HG02885 (cell line): Measurements from ENCODE around the gene GRIK2.
A peak's percentile ranks its signal among the peaks of the same experiment; 100 is the strongest.

ENCODE experiments used
- ATAC-seq: cut with Tn5 transposase; IDR thresholded peaks from one replicate; pipeline ENCODE4 v1.9.1; 2021; ENCODE audit warnings: mild to moderate bottlenecking; ENCODE audit not compliant: unreplicated experiment, poor library complexity

GRIK2 gene

GRCh38 chr6:101451981-101452380 is 58.5 kb downstream of the GRIK2 start:
- no peak for ATAC-seq

DNA sequence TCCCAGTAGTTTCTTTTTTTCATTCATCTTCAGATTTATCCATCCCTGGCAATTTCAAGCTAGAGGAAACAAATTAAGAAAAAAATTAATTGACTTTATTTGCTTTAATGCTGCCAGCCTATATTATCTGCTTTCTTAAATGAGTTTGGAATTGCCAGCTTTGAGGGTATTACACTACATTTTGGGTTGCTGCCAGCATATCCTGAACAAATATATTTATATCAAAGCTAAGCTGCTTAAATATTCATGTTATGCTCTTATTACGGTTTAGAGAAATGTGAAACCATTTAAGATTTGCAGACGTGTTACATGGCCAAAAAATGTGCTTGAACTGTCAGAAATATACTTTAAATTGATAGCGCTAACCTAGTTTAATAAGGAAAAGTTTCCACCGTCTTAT is 59.7 kb downstream of the GRIK2 start:
- ATAC-seq: no peak

GRCh38 chr6:101454106-101454676 is 60.7 kb downstream of the GRIK2 start:
- no peak for ATAC-seq

- ATAC-seq: no peak
Observed at GRCh38 chr6:101458336-101458735, 64.8 kb downstream of the GRIK2 start.

DNA sequence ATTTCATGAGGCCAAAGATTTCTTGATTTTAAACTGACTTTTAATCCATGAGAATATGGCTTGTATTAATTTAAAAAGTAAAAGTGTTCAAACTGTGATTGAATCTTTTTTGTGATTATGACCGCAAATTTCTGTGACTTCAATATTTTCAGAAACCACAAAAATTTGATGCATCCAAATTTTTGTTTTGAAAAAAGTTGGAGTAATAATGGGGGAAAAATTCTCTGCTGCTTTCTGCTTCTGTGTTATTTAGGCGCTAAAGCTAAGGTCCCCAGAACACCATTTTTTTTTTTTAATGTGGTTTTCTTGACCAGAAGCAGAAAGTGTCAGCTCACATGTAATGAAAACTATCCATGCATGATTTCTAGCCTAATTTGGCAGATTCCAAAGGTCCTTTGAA is 65.3 kb downstream of the GRIK2 start:
- ATAC-seq: no peak

- ATAC-seq: no peak
Observed at GRCh38 chr6:101462576-101462975, 69.1 kb downstream of the GRIK2 start.

DNA sequence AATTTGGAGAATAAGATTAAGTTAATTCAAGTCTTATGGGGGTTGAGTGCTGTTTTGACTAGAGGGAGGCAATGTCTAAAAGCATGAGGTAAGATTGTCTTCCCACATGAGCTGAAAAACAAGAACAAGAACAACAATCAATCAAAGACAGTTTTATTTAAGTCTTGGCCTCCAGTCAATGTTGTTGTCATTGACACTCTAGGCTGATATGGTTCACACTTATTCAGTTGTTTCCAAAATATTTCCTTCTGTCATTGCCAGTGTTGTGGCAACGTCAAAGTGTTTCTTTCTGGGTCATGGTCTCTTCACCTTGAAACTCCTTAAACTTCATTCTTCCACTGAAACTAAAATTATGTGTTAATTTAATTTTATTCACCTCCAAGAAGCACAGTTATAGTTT is 72.4 kb downstream of the GRIK2 start:
- no peak for ATAC-seq

DNA sequence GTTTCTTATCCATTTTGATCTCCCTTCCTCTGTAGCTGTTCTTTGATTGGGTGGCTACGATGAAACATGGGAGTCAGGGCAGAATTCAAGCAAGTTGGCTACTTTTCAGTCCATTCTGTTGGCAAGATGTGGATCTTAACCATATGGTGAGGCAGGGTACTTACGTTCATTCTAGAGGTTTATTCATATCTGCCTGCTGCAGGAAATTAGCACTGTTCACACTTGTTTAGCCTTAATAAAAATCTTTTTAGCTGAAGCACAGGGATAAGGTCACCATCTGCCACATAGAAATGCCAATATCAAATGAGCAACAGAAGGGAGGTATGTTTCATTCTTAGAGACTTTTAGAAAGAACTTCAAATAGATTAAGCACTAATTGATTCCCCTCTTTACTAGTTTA is 83.9 kb downstream of the GRIK2 start:
- ATAC-seq: no peak

- no peak for ATAC-seq
Observed at GRCh38 chr6:101478891-101479290, 85.4 kb downstream of the GRIK2 start.

DNA sequence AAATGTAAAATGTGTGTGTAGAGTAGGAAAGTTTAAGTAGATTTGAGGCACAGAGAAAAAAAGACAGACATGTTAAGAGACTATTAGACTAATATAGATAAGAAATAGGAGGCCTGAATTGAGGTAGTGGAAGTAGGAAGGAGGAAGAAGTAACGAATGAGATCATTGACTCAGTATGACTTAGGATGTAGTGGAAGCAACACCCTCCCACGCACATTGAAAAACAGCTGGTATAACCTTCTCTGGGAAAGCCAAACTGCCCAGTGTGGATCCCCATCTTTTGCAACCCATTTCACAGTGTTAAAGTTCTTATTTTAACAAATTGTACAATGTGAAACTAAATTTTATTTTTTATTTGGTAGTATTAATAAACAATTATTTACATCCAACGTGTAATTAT is 89.1 kb downstream of the GRIK2 start:
- no peak for ATAC-seq

GRCh38 chr6:101484781-101485180 is 91.3 kb downstream of the GRIK2 start:
- no peak for ATAC-seq

DNA sequence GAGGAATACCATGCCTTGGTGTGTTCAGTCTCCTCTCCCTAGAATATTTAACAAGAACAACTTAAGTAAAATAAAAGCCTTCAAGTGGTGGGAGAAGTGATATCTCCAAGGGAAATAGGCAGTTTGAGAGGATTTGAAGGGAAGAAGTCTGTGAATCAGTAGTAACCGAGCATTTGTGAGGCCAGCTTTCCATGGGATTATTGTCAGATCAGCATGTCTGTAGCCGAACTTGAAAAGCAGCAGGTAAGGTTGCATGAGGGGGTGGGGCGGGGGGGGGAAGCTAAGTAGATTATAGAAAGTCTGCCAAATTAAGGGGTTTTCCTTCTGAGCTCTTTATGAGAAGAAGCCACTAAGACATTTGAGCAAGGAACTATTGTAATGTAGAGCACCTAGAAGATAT is 92.6 kb downstream of the GRIK2 start:
- ATAC-seq: no peak

DNA sequence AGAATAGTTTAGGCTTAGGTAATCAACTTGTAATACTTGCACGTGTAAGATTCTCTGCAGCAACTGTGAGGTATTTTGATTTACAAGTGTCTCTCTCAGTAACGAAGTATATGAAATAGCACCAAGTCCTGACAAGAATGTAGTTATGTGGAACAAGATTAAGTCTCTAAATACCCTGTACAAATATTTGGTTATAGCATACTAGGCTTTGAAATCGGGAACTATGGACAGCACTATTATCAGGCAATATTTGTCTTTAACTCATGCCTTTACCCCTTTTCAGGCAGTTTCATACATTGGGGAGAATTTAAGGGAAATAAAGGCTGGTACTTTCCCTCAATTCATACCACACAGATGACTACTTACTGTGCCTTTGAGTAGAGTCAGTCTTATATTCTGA is 93.2 kb downstream of the GRIK2 start:
- no peak for ATAC-seq

DNA sequence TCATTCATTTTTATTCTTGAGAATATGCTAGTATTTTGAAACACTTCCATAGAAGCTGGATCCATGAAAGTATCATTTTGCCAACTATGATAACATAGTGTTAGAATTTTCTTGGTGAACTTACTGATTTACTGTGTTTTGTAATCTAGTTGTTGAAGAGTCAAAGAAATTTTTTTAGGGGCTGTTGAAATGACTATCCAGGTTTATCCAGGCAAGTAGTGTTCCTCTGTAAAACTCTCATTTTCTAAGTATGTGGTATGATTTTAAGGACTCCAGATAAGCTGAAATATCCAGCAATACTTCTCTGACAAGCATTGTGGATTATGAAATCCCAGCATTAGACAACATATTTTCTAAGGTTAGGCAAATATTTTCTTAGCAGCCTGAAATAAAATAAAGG is 95.9 kb downstream of the GRIK2 start:
- ATAC-seq: no peak

- no peak for ATAC-seq
Observed at GRCh38 chr6:101490857-101491256, 97.3 kb downstream of the GRIK2 start.

DNA sequence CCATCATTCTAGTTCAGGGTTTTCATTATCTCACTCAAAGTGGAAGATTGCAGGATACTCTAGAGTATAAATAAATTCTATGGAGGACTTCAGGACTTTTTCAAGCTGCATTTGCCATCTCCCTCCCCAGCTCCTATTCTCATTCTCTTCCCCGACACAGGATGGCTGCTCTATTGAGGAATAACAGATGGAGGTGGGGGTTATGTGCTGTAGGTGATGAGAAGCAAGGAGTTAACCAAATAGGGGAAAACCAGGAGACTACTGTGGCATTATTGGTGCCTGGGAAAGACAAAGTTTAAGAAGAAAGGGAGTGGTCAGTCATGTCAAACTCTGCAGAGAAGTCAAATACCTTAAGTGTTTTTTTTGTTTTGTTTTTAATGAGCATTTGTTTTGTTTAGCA is 109.3 kb downstream of the GRIK2 start:
- no peak for ATAC-seq

DNA sequence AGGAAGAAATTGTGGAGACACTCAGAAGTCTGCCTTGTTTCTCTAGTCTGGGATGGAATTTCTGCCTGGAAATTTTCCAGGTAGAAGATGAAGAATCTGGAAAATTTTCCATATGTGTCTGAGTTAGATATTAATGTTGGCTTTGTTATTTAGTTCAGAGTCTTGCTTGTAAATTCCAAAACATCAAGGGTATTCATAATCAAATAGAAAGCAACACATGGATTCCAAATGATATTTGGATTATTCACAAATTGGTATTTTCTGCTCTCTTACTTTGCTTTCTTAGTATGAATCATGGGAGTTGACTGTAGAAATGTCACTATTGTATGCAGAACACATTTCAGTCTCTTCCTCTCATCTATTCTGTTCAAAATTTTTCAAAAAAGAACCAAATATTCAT is 116.0 kb downstream of the GRIK2 start:
- no peak for ATAC-seq

DNA sequence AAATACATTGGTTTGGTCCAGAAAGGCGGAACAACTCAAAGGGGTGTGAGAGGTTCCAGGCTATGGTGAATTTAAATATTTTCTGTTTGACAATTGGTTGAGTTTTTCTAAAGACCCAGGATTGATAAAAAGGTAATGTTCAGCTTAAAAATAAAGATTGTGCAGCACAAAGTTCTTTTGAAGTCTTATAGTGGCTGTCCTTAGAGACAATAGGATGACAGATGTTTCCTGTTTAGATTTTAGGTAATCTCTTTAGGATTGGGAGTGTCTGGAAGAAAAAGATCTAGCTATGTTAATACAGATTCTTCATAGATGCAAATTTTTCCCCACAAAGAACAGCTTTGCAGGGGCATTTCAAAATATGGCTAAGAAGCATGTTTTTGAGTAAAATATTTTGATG is 119.7 kb downstream of the GRIK2 start:
- no peak for ATAC-seq

- no peak for ATAC-seq
Observed at GRCh38 chr6:101516578-101516977, 123.1 kb downstream of the GRIK2 start.

- peak; percentile 61 for ATAC-seq
Observed at GRCh38 chr6:101517632-101518031, 124.1 kb downstream of the GRIK2 start.

DNA sequence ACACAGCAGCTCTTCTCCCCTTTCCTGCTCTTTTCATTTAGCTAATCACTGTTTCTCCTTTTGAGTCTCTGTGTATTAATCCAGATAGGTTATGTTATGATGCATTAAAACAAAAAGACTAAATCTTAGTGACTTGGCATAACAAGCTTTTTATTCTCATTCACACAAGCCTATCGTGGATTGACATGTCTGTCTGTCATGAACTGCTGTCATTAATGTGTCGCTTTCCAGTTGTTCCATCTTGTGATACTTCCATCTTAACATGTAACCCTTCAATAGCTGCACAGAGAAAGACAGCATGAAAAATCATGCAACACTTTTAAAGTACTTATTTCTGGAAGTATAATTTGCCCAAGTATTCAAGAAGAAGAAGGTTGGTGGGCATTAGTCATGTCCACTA is 128.7 kb downstream of the GRIK2 start:
- no peak for ATAC-seq

- no peak for ATAC-seq
Observed at GRCh38 chr6:101527467-101527866, 134.0 kb downstream of the GRIK2 start.

GRCh38 chr6:101528801-101529200 is 135.3 kb downstream of the GRIK2 start:
- no peak for ATAC-seq
